ENCODE measurements around the gene HSD11B1.

HSD11B1 gene

DNA sequence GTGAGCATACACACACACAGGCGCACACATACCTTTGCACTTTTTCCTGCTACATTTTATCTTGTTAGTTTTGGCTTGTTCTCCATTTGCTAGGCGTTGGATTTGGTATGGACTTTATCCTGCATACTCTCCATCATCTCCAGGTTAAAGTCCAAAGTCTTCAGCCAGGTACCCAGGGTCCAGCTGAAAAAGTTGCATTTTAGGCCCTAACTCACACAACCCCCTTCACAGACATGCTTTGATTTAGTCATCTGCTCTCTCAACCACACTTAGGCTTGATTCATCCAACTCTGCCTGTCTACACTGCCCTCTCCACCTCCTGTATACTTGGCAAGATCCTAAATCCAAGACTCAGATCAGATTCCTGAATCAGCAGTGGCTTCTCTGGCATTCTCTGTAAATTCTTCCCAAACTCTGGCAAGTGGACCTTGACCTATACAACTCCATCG, 41.7 kb upstream of the HSD11B1 start:
- no peak for DNase-seq (ENCODE audit: low read depth)
- no peak for TF ChIP-seq CTCF (IDR thresholded peaks at IDR 0.05; ENCODE audit: low read depth, low read length, missing control alignments)
- H3K4me3 ChIP-seq (ENCODE audit: low read depth, low read length), result no peak overlapping the region

DNA sequence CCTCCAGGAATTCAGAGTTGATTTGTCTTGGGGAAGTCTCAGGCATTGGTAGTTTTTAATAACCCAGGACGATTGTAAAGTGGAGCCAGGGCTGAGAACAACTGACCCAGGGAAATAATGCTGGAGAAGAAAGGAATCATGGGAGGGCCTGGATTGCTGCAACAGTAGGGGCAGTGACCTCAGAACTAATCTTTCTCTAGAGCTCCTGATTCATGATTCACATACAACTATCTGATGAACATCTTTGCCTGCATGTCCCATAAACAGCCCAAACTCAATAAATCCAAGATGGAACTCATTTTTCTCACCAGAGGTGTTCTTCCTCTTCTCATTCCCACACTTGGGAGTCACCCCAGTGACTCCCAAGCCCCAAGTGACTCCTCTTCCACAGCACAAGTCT, 37.5 kb upstream of the HSD11B1 start:
- TF ChIP-seq CTCF (IDR thresholded peaks at IDR 0.05; ENCODE audit: low read depth, low read length, missing control alignments), result no peak
- no peak overlapping the region for H3K4me3 ChIP-seq (ENCODE audit: low read depth, low read length)
- DNase-seq (ENCODE audit: low read depth), result no peak

GRCh38 chr1:209667708-209668107, 36.9 kb upstream of the HSD11B1 start:
- no peak overlapping the region for H3K4me3 ChIP-seq (ENCODE audit: low read depth, low read length)
- DNase-seq (ENCODE audit: low read depth), result no peak
- no peak for TF ChIP-seq CTCF (IDR thresholded peaks at IDR 0.05; ENCODE audit: low read depth, low read length, missing control alignments)

DNA sequence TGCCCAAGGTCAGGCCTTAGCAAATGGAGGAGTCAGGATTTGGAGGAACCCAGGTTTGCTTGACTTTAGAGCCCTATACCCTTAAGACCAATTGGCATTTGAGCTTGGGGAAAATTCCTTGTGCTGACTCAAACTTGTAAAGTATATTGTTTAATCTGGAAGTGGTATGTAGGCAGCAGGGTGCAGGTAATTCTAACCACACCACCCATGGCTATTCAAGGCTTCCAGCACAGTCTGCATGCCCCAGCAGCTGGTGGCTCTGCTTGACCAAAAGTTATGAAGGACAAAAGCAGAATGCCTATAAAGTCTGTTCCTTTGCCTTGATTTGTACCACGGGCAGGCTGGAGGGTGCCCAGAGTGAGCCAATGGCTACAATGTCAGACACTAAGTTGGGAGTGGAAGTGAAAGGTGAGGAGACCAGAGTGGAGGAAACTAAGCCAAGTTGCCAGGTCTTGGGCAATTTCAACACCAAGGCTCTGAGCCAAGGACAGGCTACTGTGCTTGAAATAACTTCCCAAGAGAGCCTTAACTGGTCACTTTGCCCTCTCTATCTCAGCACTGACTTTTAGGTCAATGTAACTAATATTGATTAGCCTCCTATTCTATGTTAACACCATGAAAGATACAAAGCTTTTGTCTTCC, 34.1 kb upstream of the HSD11B1 start:
- no peak overlapping the region for H3K4me3 ChIP-seq (ENCODE audit: low read depth, low read length)
- no peak for TF ChIP-seq CTCF (IDR thresholded peaks at IDR 0.05; ENCODE audit: low read depth, low read length, missing control alignments)
- DNase-seq (ENCODE audit: low read depth), result no peak

- no peak overlapping the region for H3K4me3 ChIP-seq (ENCODE audit: low read depth, low read length)
- DNase-seq (ENCODE audit: low read depth), result peak; percentile 78
- TF ChIP-seq CTCF (IDR thresholded peaks at IDR 0.05; ENCODE audit: low read depth, low read length, missing control alignments), result no peak
Observed at GRCh38 chr1:209672705-209673630, 31.7 kb upstream of the HSD11B1 start.

GRCh38 chr1:209673631-209674417, 30.8 kb upstream of the HSD11B1 start:
- TF ChIP-seq CTCF (IDR thresholded peaks at IDR 0.05; ENCODE audit: low read depth, low read length, missing control alignments), result no peak
- no peak for DNase-seq (ENCODE audit: low read depth)
- no peak overlapping the region for H3K4me3 ChIP-seq (ENCODE audit: low read depth, low read length)
